ENCODE data around the gene C5orf24.
"Not testable (repeated sequence)": the region's sequence is repeated elsewhere in the genome, so short reads cannot be mapped to it uniquely, and the experiment has no call there.

C5orf24 gene

DNA sequence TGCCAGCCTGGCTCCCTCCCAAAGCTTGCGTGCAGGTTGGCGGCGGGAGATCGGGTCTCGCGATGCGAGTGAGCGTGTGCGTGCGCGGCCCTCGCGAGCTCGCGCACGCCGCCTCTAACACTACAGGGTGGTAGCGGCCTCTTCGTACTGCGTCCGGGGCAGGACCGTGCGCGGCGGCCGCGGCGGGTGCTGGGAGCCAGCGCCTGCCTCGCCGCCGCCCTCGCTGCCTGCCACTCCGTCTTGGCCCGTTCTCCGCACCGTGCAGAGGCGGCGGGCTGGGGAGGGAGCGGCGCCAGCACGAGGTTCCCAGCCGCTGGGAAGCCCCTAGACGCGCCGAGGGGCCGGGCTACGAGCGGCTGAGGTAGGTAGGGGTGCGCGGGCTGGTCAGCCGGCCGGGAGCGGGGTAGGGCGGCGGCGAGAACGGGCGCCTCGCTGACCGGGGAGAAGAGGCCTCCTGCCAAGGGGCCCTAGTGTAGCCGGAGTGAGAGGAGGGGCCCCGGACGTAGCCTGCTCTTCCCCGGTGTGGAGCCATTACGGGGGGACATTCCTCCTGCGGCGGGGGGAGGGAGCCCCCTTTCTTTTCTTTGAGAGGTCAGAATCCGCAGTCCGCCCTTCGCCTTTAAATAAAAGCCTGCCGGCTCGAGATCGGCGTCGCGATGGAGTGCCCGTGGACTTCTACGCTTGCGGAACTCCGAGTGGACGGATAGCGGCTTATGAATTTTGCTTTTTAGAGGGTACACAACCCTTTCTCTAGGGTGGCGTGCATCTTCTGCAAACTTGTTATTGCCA lies at the start of gene C5orf24:
TSS of gene C5orf24 (plus strand) at position 117 of the 789 bp plus-strand sequence. CDS start 8,933 bp downstream, outside the sequence.
- peak; percentile 96 for DNase-seq

- no peak for DNase-seq
Observed at GRCh38 chr5:134798468-134798867, 47.3 kb upstream of the C5orf24 start.

GRCh38 chr5:134803821-134804220 lies 41.9 kb upstream of the C5orf24 start:
- no peak for DNase-seq

DNA sequence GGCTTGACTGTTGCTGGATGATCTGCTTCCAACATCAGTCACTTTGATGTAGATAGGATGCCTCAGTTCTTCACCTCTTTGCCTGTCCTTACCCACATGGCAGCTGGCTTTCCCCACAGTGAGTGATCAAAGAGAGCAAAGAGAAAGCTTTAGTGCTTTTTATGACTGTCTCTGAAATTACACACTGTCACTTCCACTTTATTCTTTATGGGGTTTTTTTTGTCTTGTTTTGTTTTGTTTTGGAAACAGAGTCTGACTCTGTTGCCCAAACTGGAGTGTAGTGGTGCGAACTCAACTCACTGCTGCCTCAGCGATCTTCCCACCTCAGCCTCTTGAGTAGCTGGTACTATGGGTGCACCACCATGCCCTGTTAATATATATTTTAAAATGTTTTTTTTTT lies 32.4 kb upstream of the C5orf24 start:
- DNase-seq = no peak

GRCh38 chr5:134813827-134814226 lies 31.9 kb upstream of the C5orf24 start:
- no peak for DNase-seq

- no peak for DNase-seq
Observed at GRCh38 chr5:134817006-134817405, 28.8 kb upstream of the C5orf24 start.

GRCh38 chr5:134818776-134819175 lies 27.0 kb upstream of the C5orf24 start:
- DNase-seq = no peak

DNA sequence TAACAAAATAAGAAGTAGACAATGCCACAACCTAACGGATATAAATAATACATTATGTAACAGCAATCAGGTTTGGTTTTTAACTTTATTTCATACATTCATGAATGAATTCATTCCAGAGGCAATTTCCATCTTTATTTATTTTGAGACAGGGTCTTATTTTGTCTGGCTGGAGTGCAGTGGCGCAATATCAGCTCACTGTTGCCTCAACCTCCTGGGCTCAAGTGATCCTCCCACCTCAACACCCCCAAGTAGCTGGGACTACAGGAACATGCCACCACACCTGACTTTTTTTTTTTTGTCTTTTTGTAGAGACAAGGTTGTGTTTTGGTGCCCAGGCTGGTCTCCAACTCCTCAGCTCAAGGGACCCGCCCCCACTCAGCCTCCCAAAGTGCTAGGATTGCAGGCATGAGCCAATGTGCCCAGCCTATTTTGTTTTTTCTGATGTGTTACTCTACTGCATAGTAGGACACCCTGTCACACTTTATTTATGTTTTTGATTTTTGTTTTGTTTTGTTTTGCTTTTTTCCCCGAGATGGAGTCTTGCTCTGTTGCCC lies 26.3 kb upstream of the C5orf24 start:
- DNase-seq = no peak

- DNase-seq = no peak
Observed at GRCh38 chr5:134821841-134822240, 23.9 kb upstream of the C5orf24 start.

DNA sequence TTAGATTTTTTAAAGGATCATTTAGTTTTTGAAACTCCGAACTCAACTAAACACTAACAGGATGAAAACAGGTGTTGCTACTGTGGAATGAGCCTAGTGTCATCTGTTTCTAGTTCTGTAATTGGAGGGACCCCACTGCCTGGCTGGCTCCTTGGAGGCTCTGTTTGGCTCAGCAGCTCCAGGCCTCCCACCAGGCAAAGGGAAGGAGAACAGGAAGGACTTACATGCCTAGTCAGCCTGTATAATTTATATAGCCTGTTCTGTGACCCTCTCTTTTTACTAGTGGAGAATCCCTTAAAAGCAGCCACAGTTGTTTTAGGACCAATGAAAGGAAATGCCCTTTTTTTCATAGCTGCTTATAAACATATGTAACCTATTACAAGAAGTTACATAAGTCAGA lies 21.1 kb upstream of the C5orf24 start:
- no peak for DNase-seq

DNA sequence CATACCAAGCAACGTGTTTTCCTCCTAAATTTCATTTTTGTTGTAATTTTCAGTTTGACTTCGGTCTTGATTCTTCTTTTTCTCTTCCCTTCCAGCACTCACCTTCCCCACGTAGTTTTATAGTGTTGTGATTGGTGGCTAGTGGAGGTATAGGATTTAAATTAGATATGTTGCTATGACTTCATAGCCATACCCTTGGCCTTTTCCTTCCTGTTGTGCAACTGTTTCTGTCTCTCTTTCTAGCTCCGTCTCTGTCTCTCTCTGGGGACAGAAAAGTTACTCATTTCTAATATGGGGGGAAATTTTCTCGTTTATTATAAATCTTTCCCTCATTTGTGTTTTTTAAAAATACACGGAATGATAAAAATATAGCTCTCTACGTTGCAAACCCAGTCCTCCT lies 20.6 kb upstream of the C5orf24 start:
- no peak for DNase-seq

GRCh38 chr5:134833340-134834032 lies 12.3 kb upstream of the C5orf24 start:
- DNase-seq = no peak

- no peak for DNase-seq
Observed at GRCh38 chr5:134835623-134836022, 10.1 kb upstream of the C5orf24 start.

GRCh38 chr5:134837530-134838181 lies 8.1 kb upstream of the C5orf24 start:
- no peak for DNase-seq

GRCh38 chr5:134838361-134838760 lies 7.4 kb upstream of the C5orf24 start:
- not testable (repeated sequence) for DNase-seq

DNA sequence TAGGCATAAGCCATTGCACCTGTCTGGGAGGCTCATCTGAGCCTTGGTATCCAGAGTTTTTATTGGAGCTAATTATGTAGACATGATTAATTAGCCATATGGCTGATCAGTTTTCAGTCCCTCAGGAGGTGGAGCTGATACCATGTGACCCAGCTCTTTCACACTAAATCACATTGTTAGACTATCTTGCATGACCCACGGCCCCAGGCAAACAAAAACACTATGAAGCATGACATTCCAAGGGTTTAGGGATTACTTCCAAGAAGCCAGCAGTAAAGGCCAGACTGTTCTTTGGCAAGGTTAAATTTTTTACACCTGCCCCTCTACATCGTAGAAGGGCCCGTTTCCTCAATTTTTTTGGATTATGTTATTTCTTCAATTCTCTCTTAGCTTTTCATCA lies 5.0 kb upstream of the C5orf24 start:
- DNase-seq = no peak

DNA sequence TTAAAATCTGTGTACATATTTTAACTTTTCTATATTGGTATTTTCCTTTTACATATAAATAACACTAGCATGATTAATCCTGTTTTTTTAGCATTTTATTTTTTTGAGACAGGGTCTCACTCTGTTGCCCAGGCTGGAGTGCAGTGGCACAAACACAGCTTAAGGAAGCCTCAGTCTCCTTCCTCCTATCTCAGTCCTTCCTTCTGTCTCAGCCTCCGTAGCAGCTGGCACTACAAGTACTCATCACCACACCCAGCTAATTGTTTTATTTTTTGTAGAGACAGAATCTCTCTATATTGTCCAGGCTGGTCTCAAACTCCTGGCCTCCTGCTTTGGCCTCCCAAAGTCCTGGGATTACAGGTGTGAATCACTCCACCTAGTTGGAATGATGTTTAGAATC lies 1.5 kb upstream of the C5orf24 start:
- no peak for DNase-seq

GRCh38 chr5:134845335-134845851 lies 375 bp upstream of the C5orf24 start:
- no peak for DNase-seq

- DNase-seq = no peak
Observed at GRCh38 chr5:134846641-134846960, 833 bp downstream of the C5orf24 start.

DNA sequence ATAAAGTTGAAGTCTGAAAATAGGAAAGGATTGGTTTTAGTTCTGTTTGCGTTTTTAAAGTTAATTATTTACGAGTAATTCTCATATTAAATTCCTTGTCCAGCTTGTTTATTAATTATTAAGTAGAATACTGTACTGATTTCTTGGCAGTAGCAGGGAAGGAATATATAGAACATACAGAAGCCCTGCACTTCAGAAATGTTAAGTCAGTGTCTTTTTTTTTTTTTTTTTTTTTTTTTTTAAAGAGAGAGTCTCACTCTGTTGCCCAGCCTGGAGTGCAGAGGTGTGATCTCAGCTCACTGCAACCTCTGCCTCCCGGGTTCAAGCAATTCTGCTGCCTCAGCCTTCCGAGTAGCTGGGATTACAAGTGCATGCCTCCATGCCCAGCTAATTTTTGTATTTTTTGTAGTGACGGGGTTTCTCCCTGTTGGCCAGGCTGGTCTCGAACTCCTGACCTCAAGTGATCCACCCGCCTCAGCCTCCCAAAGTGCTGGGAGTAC lies 3.7 kb downstream of the C5orf24 start:
- not testable (repeated sequence) for DNase-seq

- DNase-seq = no peak
Observed at GRCh38 chr5:134851307-134851923, 5.6 kb downstream of the C5orf24 start.

DNA sequence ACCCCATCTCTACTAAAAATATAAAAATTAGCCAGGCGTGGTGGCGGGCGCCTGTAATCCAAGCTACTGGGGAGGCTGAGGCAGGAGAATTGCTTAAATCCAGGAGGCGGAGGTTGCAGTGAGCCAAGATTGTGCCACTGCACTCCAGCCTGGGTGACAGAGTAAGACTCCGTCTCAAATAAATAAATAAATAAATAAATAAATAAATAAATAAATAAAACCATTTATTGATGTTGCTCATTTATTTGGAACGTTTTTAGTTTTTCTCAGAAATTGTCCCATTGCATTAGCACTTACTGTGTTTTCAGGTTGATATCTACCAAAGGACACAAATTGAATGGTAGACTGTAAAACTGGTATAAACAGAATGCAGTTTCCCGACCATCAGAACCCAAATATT lies 10.7 kb downstream of the C5orf24 start:
- not testable (repeated sequence) for DNase-seq

DNA sequence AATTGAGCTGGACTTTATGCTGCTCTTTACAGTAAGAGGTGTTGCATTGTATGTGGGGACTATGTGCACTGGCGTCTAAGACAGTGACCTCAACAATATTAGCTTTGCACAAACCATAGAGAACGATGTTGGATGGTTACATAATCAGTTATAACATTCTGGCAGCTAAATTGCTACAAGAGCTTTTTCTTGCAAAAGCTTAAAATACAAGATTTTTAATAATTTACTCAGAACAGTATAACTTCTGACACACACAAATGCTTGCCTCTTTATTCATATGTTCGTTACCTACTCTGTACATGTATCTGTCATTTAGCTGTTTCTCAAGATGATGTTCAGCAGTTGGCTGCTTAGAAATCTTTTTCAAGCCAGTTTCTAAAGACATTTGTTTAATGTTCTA lies 11.6 kb downstream of the C5orf24 start:
- DNase-seq = no peak

Data from left hindlimb (tissue), 1 donor.